GM21360 (cell line): ENCODE data around the gene ARL8A.
"Not testable (repeated sequence)": the region's sequence is repeated elsewhere in the genome, so short reads cannot be mapped to it uniquely, and the experiment has no call there.

ENCODE experiments used
- ATAC-seq: cut with Tn5 transposase; IDR thresholded peaks from one replicate; pipeline ENCODE4 v1.9.1; 2021; ENCODE audit warnings: mild to moderate bottlenecking, moderate library complexity; ENCODE audit not compliant: unreplicated experiment

Gene ARL8A

DNA sequence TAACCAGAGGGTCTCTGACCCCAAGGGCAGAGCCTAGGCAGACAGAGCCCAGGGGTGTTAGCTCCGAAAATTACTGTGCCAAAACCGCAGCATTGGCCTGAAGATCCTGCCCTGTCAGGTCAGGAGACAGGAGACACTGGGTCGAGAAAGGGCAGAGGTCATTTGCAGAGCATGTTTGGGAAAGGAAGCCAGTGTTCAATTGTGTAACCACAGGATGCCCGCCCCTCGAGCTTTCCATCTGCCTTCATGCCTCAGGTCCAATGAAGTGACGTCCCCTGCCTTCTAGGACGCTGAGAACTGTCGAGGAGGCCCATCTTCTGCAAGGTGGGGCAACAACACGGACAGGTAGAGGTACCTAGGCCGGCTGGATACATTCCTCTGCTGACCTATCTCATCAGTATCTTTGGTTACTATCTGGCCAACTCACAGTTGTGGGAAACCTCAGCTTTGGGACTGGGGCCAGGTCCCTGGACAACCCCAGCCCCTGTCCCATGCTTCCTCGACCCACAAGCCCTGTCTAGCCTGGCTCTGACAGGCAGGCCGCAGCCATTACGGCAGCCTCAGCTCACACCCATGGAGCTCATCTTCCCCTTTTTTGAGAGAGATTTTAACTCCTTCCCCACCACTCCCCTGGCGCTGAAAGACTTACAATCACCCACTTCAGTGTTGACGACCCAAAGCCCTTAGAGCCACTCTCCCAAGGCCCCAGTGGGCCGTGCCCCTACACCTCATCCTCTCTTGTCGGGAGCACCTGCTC, 1.3 kb downstream of the ARL8A start:
- ATAC-seq = peak; percentile 14

DNA sequence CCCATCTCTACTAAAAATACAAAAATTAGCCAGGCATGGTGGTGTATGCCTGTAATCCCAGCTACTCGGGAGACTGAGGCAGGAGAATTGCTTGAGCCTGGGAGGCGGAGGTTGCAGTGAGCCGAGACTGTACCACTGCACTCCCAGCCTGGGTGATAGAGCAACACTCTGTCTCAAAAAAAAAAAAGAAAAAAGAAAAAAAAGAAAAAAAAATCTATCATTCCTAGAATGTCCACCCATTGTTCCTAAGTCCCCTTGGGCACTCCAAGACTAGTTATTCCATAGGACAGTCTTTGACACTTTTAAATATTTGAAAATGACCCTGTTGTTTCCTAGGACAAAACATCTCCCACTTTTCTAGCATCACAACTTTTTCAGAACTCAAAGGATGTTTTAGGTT, 3.1 kb downstream of the ARL8A start:
- ATAC-seq = not testable (repeated sequence)

DNA sequence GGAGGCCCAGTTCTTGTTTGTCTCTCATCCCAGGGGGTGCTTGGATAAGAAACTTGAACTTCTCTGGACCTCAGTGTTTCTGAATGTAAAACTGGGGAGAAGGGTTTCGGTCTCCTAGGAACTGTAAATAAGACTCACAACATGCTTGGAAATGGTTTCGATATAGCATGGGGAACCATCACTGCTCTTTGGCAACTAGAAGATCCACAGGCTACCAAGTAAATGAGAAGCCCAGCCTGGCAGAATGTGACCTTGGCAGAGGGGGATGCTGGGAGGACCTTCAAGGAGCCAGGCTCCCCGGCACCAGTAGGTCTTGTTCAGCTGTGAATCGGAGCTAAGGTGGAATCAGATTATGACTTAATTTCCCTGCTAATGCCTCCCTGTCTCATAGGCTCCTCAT, 3.7 kb downstream of the ARL8A start:
- ATAC-seq = no peak

- ATAC-seq = no peak
These were observed 9.3 kb downstream of the ARL8A start for GRCh38 chr1:202135221-202135721.

- no peak for ATAC-seq
These were observed 9.8 kb downstream of the ARL8A start for GRCh38 chr1:202134645-202135172.

GRCh38 chr1:202133989-202134388, 10.5 kb downstream of the ARL8A start:
- ATAC-seq = no peak

GRCh38 chr1:202133496-202133895, 11.0 kb downstream of the ARL8A start:
- no peak for ATAC-seq

DNA sequence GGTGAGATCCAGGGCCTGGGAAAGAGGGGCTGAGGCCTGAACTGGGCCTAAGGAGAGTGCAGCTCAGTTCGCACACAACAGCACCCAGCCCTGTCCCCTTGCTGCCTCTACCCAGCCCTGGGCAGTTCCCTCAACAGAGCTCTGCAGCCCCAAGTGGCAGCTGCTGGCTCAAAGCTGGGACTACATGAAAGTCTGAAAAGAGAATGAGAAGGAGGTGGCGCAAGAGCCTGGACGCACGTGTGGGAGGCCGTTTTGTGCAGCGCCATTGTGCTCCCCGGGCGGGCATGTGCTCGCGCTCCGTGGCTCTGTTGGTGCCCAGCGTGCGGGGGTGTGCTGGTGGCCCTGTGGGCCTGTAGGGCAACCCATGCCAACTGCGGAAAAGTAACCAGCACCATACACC, 11.5 kb downstream of the ARL8A start:
- no peak for ATAC-seq

GRCh38 chr1:202131956-202132821, 12.3 kb downstream of the ARL8A start:
- ATAC-seq = no peak

GRCh38 chr1:202130816-202131522, 13.6 kb downstream of the ARL8A start:
- no peak for ATAC-seq

DNA sequence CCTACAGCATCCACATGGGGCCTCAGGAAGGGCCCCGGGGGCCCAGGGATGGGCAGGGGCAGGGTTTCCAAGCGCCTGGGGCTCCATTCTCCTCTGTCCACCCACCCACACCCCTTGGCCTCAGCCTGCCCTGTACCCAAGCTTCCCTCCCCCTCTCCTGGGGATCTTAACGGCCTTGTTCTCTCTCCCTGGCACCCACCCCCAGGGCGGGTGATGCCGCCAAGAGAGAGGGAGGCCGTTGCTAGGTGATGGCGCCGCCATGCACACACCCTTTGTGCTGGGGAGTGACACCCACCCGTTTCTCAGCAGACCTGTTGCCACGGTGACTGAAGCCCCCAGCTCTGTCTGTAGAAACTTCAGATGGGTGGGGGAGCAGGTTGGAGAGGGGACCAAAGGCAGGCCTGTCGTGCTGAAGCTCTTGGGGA, 14.2 kb downstream of the ARL8A start:
- ATAC-seq = no peak

DNA sequence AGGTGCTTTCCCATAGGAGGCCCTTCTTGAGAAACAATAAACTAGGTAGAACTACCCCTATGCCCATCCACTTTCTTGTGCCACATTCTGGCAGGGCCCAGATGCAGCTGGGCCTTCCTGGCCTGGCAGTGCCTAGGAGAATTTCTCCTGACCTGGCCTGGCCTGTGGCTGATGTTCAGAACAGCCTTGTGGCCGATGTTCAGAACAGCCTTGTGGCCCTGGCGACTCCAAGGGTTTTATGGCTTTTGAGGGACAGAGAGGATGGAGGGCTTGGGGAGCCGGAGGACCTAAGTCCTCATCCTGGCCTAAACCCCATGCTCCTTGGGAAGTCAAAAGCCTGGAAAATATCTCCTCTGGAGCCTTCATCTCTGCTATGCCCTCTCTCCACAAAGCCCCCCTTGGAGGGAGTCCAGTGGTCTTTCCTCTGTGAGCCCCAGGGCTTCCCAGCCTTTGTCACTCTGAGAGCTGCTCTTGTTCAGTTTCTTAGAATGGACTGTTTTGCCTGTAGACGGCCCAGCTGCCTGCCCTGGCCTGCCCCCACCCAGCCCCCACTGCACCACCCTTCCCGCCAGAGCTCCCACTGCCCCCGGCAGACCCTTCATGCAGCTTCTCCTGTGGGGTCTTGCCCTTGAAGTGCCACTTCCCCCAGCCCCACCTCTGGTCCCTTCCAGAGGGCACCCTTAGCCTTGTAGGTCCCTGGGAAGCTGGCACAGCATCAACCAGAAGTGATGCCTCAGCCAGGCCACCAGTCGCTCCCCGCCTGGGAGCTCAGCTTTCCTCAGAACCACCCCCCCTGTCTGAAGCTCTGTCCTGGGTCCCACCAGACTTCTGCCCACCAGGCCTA, 14.9 kb downstream of the ARL8A start:
- no peak for ATAC-seq

DNA sequence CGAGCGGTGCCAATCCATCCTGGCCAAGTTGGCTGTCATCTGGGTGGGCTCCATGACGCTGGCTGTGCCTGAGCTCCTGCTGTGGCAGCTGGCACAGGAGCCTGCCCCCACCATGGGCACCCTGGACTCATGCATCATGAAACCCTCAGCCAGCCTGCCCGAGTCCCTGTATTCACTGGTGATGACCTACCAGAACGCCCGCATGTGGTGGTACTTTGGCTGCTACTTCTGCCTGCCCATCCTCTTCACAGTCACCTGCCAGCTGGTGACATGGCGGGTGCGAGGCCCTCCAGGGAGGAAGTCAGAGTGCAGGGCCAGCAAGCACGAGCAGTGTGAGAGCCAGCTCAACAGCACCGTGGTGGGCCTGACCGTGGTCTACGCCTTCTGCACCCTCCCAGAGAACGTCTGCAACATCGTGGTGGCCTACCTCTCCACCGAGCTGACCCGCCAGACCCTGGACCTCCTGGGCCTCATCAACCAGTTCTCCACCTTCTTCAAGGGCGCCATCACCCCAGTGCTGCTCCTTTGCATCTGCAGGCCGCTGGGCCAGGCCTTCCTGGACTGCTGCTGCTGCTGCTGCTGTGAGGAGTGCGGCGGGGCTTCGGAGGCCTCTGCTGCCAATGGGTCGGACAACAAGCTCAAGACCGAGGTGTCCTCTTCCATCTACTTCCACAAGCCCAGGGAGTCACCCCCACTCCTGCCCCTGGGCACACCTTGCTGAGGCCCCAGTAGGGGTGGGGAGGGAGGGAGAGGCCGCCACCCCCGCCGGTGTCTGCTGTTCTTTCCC, 16.5 kb downstream of the ARL8A start:
- no peak for ATAC-seq

- no peak for ATAC-seq
These were observed 17.5 kb downstream of the ARL8A start for GRCh38 chr1:202127061-202127460.

DNA sequence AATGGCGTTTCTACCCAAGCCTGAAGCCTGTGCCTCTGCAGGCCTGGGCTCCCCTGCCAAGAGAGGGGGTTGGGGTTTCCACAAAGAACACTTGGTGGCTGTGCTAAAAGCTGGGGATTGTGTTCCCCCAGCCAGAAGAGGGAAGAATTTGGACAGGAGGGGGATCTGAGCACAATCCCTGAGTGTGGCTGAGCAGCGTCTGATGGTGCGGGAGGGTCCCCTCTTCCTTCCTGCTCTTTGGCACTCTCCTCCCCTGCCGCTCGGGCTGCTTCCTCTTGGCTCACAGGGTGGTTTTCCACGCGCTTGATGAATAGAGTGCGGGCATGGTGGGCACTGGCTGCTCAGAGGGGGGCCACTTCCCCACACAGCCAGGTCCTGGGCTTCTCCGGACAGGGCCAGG, 18.1 kb downstream of the ARL8A start:
- no peak for ATAC-seq

DNA sequence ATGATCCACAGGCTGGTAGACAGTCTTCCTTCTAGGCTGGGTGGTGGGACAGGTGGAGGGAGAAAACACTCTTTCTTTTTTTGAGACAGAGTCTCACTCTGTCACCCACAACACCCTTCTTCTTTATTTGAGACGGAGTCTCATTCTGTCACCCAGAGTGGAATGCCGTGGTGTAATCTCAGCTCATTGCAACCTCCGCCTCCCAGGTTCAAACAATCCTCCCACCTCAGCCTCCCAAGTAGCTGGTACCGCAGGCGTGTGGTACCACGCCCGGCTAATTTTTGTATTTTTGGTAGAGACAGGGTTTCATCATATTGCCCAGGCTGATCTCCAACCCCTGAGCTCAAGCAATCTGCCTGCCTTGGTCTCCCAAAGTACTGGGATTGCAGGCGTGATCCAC, 18.9 kb downstream of the ARL8A start:
- no peak for ATAC-seq

DNA sequence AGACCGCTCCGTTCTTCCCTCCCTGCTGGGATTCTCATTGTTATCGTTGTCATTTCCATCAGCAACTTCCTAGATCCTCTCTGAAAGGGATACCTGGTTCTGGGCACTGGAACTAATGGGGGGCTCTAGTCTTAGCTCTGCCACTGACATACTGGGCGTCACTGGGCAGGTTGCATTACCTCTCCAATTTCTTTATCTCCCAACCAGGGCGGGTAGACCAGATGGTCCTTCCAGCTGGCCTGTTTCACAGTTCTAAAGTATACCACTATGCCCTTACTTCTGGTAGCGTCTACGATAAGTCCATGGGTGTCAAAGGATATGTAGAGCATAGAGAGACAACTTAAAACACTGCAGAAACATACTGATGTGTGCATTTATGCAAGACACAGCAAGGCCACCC, 20.4 kb downstream of the ARL8A start:
- ATAC-seq = no peak

DNA sequence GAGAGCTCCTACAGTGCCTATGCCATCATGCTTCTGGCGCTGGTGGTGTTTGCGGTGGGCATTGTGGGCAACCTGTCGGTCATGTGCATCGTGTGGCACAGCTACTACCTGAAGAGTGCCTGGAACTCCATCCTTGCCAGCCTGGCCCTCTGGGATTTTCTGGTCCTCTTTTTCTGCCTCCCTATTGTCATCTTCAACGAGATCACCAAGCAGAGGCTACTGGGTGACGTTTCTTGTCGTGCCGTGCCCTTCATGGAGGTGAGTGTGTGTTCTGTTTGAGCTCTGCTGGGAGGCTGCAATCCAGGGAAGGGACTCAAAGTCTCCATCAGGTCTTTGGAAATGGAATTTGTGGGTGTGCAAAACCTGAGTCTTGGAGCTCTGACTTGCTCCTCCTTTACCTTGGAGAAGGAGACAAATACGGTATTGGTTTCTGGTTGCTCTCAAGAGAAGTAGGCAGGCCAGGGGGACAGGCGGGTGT, 21.2 kb downstream of the ARL8A start:
- no peak for ATAC-seq

- ATAC-seq = no peak
These were observed 21.8 kb downstream of the ARL8A start, which contains the start of gene GPR37L1 for GRCh38 chr1:202122639-202123335. Gene GPR37L1 (plus strand): TSS chr1:202122917. CDS start chr1:202122964, 47 bp downstream.
